NCI-H524 (cell line): ENCODE measurements around the gene TRIM66.
"Not testable (repeated sequence)": the region's sequence is repeated elsewhere in the genome, so short reads cannot be mapped to it uniquely, and the experiment has no call there.

ENCODE experiments used
- DNase-seq, 2 experiments: peaks; one replicate each; lab custom pipeline; 2025; lab: John Stamatoyannopoulos, UW

TRIM66 gene

GRCh38 chr11:8691601-8692000 is 9.1 kb upstream of the TRIM66 start:
- DNase-seq, result no peak

- DNase-seq, result no peak
Measured at GRCh38 chr11:8690374-8691342, 8.2 kb upstream of the TRIM66 start.

DNA sequence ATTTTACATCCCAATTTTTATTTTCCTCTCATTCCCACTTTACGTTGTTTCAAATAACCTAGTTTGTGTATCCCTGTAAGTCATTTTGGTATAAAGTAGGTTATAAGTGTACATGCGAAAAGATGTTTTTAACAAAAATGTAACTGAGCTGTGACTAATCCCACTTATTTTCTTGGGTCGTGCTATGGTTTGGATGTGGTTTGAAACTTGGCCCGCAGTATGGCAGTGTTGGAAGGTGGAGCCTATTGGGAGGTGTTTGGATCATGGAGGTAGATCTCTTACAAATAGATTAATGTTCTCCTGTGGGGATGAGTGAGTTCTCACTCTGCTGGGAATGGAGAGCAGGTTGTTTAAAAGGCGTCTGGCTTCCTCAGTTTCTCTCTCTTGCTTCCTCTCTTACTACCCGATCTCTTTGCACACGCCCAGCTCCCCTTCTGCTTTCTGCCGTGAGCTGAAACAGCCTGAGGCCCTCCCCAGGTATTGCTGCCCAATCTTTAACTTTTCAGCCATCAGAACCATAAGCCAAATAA is 7.3 kb upstream of the TRIM66 start:
- no peak for DNase-seq

DNA sequence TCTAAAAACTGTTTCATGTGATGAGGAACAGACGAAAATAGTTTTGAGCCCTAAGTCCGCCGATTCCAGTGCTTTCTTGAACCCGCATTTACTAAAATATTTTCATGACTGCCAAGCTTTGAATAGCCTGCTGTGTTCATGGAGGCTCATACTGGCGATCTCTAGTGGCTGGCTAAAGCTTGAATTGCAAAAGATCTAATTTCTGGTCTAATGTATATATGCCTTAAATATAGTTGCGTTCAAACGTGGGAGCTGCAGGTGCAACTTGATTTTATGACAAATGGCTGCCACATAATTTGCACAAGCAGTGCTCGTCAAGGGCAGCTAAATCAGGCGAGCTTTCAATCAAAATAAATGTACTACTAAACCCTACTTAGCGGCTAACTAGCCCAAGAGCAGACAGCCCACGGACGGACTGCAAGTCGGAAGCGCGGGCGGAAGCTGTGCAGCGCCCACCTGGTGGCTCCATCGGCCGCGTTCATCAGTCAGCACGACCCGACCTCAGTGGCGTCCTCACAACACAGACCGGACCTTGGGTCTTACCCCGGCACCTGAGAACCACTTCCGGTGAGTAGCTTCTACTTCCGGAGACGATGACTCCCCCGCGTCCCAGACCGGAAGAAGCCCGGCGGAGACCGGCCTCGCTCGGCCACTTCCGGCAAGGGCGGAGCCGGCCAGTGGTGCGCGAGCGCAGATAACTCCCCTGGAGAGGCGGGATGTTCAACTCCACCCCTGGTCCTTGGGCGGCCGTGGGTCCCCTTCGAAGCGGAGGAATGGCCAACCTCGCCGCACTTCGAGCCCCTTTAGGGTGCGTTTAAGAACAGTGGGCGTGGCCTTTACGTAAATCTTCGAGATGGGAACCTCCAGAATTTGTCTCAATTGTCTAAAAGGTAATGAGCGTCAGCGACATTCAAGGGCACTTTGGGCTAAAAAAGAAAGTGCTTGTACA is 6.2 kb upstream of the TRIM66 start:
- peak; percentile 96 to 98 for DNase-seq

GRCh38 chr11:8686325-8686724 is 3.9 kb upstream of the TRIM66 start:
- no peak for DNase-seq

GRCh38 chr11:8685820-8686219 is 3.4 kb upstream of the TRIM66 start:
- no peak for DNase-seq

DNA sequence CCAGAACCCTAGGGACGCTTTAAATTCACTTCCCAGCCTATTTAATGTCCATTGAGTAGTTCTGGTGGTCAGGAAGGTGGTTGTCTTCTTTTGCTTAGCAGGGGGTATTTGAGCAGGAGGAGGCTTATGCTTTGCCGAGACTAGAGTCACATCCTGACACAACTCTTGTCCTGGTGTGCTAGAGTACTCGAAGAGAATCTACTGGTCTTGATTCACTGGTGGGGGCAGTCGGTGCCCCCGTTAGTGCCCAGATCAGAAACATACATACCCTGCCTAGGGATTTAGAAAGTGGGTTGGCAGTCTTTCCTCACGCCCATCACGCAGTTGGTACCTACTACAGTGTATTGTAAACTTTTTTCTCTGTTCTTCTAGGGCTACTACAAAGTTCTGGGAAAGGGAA is 2.8 kb upstream of the TRIM66 start:
- no peak for DNase-seq

DNA sequence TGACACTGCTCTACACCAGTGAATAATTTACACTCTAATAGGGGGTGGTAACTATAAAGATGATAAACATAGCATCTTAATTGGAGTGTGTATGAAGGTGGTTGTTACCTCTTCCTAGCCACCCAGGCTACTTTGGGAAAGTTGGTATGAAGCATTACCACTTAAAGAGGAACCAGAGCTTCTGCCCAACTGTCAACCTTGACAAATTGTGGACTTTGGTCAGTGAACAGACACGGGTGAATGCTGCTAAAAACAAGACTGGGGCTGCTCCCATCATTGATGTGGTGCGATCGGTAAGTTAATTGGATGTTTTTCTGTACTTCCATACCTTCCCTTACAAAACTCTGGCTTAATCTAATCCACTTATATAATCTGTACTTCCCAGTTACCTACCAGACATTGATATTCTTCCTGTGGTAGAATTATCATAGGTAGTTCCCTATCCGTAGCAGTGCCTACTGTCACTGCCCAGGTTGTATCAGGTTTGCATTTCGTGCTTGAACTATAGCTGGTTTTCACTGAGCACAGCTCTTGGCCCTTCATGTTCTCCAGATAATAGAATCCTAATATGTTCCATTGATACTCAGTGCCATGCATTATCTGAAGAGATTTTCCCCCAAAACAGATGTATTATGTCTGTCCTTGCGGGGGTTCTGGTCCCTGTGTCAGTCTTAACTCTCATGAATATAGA is 2.3 kb upstream of the TRIM66 start:
- DNase-seq, result no peak

GRCh38 chr11:8683115-8683807 is 796 bp upstream of the TRIM66 start:
- no peak for DNase-seq

DNA sequence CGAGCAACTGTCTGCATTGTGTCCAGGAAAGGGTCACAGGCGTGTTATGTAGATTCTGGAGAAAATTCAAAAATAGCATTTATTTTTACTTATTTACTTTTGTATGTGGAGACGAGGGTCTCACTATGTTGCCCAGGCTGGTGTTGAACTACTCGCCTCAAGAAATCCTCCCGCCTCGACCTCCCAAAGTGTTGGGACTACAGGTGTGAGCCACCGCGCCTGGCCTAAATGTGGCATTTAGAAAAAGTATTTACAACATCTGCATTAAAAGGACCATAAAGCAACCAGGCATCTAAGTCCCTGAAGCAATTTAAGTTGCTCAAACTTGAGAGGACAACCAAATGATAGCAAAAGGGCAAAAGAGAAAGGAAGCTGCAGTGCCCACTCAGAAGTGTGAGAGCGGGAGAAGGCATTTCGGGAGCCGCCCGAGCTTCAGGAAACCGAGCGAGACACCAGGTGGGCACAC is 595 bp downstream of the TRIM66 start:
- no peak for DNase-seq

DNA sequence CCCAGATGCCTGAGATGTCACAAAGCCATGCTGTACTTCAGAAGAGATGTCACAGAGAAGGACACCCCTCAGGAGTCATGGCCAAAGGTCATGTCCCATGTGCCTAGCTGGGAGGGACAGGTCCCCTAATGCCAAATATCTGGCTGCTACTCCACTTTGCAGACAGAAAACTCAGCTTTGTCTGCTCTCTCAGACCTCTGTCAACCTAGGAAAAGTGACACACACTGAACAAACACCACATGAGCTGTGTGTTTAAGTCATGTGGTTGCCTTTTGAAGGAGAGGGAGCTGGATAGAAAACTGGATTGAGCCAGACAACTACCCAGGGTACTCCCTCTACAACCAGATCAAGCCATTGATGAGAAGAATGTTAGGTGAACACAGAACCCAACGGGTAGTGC is 3.5 kb downstream of the TRIM66 start:
- DNase-seq, result no peak

DNA sequence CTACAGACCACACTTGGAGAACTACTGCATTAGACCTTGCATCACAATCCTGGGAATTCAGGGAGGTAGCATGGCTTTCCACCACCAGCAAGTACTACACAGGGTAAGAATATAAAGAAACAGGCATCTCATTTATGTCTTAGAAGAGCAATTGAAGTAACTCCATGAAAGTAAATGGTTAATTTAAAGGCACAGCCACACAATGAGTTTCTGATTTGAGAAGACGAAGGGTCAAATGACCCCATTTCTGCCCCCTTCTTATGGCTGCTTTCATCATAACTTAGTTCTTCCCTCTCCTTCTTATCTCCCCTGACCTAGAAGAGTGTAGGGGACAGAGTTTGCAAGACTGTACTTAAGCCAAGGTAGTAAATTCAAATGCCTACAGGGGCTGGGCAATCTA is 6.0 kb downstream of the TRIM66 start:
- no peak for DNase-seq

DNA sequence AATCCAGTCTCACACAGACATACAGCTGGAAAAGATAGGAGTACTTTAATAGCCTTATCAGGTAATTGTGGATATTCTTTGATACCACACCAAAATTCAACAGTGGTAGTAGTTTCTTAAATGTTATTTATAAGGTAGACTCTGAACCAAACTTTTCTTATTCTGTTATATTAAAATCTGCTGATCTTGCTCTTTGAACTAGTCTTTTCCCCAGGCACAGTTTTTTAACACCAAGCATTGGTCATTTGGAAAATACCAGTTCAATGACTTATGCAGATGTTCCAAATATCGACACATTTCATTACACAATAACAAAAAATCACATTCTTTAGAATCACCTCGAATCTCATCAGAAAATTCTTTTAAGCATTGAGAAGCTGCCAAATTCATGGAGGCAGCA is 7.6 kb downstream of the TRIM66 start:
- no peak for DNase-seq

GRCh38 chr11:8672346-8672745 is 10.1 kb downstream of the TRIM66 start:
- DNase-seq, result no peak

DNA sequence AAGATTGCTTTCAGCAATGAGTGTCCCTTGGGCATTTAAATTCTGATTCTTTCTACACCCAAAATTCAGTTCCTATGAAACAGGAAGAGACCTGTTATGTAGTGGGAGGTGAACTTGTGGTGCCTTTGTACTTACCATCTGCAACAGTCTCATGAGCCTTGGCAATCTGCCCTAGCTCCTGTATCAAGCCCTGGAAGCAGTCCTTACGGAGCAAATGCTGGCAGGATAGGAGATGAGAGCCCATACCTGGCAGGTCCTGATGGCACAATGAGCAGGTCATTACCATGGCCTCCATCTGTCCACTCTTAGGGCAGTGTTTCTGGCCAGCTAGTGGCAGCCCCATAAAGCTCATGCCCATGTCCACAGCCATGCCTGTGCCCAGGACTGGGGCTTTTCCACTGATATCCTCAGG is 10.8 kb downstream of the TRIM66 start:
- peak in 1 of 2 experiments; percentile 15 for DNase-seq

DNA sequence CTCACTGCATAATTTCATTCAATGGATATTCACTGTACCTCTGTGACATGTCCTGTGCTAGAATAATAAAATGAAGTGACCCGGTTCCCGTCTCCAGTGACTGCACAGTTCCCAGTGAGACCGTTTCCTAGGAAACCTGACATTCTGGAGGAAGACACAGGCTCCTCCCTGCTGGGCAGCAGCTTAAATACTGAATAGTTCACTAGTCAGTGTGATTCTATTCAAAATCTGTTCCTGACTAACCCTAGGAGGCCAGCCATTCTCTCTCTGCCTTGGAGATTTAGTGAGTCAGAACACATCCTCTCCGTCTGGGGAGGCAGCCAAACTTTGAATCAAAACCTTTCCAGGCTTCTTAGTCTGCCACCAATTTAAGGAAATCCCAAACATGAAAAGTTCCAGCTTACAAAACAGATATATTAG is 11.3 kb downstream of the TRIM66 start:
- peak in 1 of 2 experiments; percentile 11 for DNase-seq

DNA sequence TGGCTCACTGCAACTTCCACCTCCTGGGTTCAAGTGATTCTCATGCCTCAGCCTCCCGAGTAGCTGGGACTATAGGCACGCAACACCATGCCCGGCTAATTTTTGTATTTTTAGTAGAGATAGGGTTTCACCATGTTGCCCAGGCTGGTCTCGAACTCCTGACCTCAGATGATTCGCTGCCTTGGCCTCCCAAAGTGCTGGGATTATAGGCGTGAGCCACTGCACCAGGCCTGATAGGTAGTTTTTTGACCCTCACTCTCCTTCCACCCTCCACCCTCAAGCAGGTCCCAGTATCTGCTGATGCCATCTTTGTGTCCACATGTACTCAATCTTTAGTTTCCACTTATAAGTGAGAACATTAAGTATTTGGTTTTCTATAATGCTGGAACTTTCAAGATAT is 12.4 kb downstream of the TRIM66 start:
- not testable (repeated sequence) for DNase-seq

GRCh38 chr11:8665222-8665621 is 17.2 kb downstream of the TRIM66 start:
- DNase-seq, result no peak

- DNase-seq, result no peak
Measured at GRCh38 chr11:8661001-8661795, 21.3 kb downstream of the TRIM66 start.
